KMS-11 (cell line): Measurements from ENCODE around the gene KLF16.

Experiments used
- H2AFZ ChIP-seq: fragments of 200-600 bp; sonication (generic); 2 replicates; pipeline ENCODE4 v1.6.1; 2016; ENCODE audit warnings: antibody characterized with exemption, mixed run types, low read depth
- H3K27ac ChIP-seq: fragments of 200-600 bp; sonication (generic); 2 replicates; pipeline ENCODE4 v1.6.1; 2016; ENCODE audit warnings: mild to moderate bottlenecking, mixed run types
- H3K27me3 ChIP-seq: fragments of 200-600 bp; sonication (generic); 2 replicates; pipeline ENCODE4 v1.6.1; 2017; ENCODE audit warnings: mild to moderate bottlenecking, low read depth, mixed run types, moderate library complexity; ENCODE audit not compliant: insufficient read depth
- H3K36me3 ChIP-seq: fragments of 200-600 bp; sonication (generic); 2 replicates; pipeline ENCODE4 v1.6.1; 2017; ENCODE audit warnings: mild to moderate bottlenecking, mixed run types; ENCODE audit not compliant: insufficient read depth
- H3K4me1 ChIP-seq: fragments of 200-600 bp; sonication (generic); 2 replicates; pipeline ENCODE4 v1.6.1; 2016; ENCODE audit warnings: mild to moderate bottlenecking, low read depth, mixed run types; ENCODE audit not compliant: poor library complexity, severe bottlenecking
- H3K4me2 ChIP-seq: fragments of 200-600 bp; sonication (generic); 2 replicates; pipeline ENCODE4 v1.7.0; 2016; ENCODE audit warnings: mild to moderate bottlenecking, mixed run types
- H3K4me3 ChIP-seq: fragments of 200-600 bp; sonication (generic); IDR thresholded peaks from 2 replicates; pipeline ENCODE4 v1.6.1; 2017; ENCODE audit warnings: low read depth, low read length, mixed read lengths; ENCODE audit not compliant: insufficient read depth
- H3K79me2 ChIP-seq: fragments of 200-600 bp; sonication (generic); 2 replicates; pipeline ENCODE4 v1.6.1; 2016; ENCODE audit warnings: low read depth, mixed run types; ENCODE audit not compliant: insufficient read depth
- H3K9ac ChIP-seq: fragments of 200-600 bp; sonication (generic); 2 replicates; pipeline ENCODE4 v1.6.1; 2016; ENCODE audit warnings: mild to moderate bottlenecking, mixed run types
- H4K20me1 ChIP-seq: fragments of 200-600 bp; sonication (generic); 2 replicates; pipeline ENCODE4 v1.6.1; 2016; ENCODE audit warnings: mild to moderate bottlenecking, mixed run types; ENCODE audit not compliant: insufficient read depth
- CTCF ChIP-seq: fragments of 200-600 bp; sonication (generic); conservative IDR thresholded peaks from 2 replicates; pipeline ENCODE4 v1.6.1; 2017; ENCODE audit warnings: low read depth, mild to moderate bottlenecking, antibody characterized with exemption, low read length, moderate library complexity, mixed read lengths

The KLF16 gene

GRCh38 chr19:1910177-1910576 is 46.8 kb upstream of the KLF16 start:
- no peak overlapping the region for H2AFZ ChIP-seq
- no peaks in the 10 kb centered on the region for H3K36me3 ChIP-seq
- H3K79me2 ChIP-seq, result peaks cover 31% of the 10 kb centered on the region; the same call in 1 of the 2 replicates
- no peak for TF ChIP-seq CTCF
- H3K4me3 ChIP-seq, result no peak overlapping the region
- H3K27ac ChIP-seq, result no peak overlapping the region
- H3K9ac ChIP-seq, result no peak overlapping the region
- H3K4me1 ChIP-seq, result peaks cover 4% of the 10 kb centered on the region
- no peak overlapping the region for H3K4me2 ChIP-seq
- no peaks in the 10 kb centered on the region for H3K27me3 ChIP-seq
- H4K20me1 ChIP-seq, result no peaks in the 10 kb centered on the region

GRCh38 chr19:1909761-1910080 is 46.3 kb upstream of the KLF16 start:
- Histone ChIP-seq H3K36me3 (no peaks in the 10 kb centered on the region), H4K20me1 (no peaks in the 10 kb centered on the region), H3K4me3 (no peak overlapping the region), H3K4me1 (peaks cover 6% of the 10 kb centered on the region), H3K79me2 (peaks cover 31% of the 10 kb centered on the region; the same call in 1 of the 2 replicates), H3K27me3 (no peaks in the 10 kb centered on the region), H2AFZ (no peak overlapping the region), H3K4me2 (no peak overlapping the region), H3K9ac (no peak overlapping the region), H3K27ac (no peak overlapping the region)
- TF ChIP-seq CTCF, result no peak

DNA sequence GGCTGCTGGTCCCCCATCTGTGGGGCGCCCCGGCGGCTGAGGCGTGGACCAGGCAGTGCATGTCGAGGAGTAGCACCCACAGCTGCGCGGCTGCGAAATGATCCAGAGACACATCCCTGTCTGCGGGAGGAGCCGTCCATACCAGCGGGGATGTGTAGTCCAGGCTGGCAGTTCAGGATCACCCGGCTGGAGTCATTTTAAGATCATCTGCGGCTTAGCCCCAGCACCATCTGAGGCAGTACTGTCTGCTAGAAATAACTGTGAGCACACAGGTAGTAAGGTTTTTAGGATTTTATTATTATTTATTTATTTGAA is 44.9 kb upstream of the KLF16 start:
- Histone ChIP-seq H4K20me1 (no peaks in the 10 kb centered on the region), H3K9ac (no peak overlapping the region), H3K36me3 (no peaks in the 10 kb centered on the region), H3K4me3 (no peak overlapping the region), H2AFZ (no peak overlapping the region), H3K4me1 (peaks cover 19% of the 10 kb centered on the region), H3K27ac (no peak overlapping the region), H3K4me2 (no peak overlapping the region), H3K79me2 (peaks cover 31% of the 10 kb centered on the region; the same call in 1 of the 2 replicates), H3K27me3 (no peaks in the 10 kb centered on the region)
- no peak for TF ChIP-seq CTCF

DNA sequence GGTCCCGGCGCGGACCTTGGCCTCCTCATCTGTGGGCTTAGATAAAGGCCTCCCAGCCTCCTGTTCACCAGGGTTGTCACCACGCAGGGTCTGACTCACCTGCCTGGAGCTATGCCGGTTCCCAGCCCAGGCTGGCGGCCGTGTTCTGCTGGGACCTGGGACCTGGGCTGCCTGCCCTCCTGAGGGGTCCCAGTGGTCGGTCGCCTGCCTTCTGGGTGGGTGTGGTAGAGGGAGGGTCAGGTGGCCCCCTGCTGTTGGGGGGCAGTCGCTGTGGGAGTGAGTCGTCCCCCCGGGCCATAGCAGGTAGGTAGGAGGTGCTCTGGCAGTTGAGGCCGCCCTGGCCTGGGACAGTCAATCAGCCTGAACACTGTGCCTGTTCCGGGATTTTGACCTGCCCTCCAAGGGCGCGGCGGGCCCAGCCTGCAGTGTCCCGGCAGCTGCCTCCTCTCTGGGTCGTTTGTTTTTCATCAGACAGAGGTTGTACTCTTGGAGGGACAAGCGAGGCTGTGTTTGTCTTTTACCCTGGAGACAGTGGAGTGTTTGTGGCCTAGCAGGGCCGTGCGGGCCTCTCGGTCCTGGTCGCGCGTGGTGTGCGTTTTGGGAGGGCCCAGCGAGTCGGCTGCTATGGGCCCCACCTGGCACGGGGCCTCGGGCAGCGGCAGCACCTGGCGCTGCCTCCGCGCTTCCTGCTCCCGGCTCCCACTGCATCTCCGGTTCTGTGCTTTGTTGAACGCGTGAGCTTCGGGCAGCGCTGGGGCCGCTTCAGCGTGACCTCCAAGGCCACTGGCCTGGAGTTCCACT is 44.4 kb upstream of the KLF16 start:
- no peak overlapping the region for H3K4me2 ChIP-seq
- H3K27ac ChIP-seq, result no peak overlapping the region
- H3K36me3 ChIP-seq, result no peaks in the 10 kb centered on the region
- H4K20me1 ChIP-seq, result no peaks in the 10 kb centered on the region
- no peaks in the 10 kb centered on the region for H3K27me3 ChIP-seq
- peaks cover 23% of the 10 kb centered on the region for H3K4me1 ChIP-seq
- no peak overlapping the region for H3K9ac ChIP-seq
- H2AFZ ChIP-seq, result no peak overlapping the region
- no peak for TF ChIP-seq CTCF
- H3K79me2 ChIP-seq, result peaks cover 31% of the 10 kb centered on the region; the same call in 1 of the 2 replicates
- H3K4me3 ChIP-seq, result no peak overlapping the region
